Activated CD8-positive, alpha-beta memory T cell treated with anti-CD3 and anti-CD28 coated beads, Interleukin-2, amount 50 U/mL, for 1 hour (primary cell): ENCODE data around the gene AMPD3.

ENCODE experiments used
- DNase-seq: peaks from one replicate; pipeline ENCODE4 v3.0.0-alpha.2; 2020; ENCODE audit errors: extremely low read depth

AMPD3 gene

DNA sequence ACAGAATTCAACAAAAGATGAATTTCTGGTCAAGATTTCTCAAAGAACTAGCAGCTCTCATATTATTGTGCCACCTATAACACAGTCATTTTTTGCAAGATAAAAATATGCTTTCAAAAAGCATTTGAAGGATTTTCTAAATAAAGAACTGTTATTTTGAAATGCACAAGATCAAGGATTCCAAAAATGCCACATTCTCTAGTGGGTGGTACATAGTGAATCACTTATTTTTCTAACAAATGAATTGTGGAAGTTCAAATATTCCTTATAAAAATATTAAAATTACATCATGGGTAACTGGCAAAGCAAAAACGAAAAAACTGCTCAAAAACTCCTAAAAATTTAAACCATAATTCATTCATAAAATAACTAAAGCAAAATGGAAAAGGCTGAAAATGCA is 83.9 kb downstream of the AMPD3 start:
- no peak for DNase-seq

DNA sequence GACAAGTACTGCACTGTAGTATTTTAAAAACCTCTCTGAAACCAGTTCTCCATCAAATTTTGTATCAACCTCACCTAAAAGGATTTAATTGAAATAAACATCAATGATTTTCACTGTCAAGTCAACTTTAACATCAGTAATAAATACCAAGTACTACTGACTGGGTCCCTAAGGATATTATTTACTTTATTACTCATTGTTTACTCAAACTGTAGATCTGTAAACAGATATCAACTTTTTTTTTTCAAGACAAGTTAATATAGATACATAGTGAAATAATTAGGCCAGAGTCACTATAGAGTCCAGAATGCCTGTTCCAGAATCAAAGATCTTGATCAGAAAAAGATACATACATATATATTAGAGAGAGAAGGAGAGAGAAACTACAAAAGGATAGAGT is 84.3 kb downstream of the AMPD3 start:
- no peak for DNase-seq

DNA sequence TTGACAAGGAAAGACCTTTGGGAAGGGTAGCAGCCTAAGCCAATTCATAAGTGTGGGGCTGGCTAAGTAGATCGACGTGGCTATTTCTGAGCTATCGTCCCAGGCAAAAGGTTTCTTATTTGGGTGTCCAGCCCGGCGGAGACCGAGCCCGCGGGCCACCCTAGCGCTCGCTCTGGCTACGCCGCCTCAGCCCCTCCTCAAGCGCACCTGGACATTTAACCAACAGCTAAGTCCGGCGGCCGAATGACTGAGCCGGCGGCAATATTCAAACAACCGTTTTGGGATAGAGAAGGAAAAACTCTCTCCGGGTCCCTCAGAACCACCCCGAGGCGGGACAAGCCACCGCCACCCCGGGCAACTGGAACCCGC is 85.5 kb downstream of the AMPD3 start:
- no peak for DNase-seq

DNA sequence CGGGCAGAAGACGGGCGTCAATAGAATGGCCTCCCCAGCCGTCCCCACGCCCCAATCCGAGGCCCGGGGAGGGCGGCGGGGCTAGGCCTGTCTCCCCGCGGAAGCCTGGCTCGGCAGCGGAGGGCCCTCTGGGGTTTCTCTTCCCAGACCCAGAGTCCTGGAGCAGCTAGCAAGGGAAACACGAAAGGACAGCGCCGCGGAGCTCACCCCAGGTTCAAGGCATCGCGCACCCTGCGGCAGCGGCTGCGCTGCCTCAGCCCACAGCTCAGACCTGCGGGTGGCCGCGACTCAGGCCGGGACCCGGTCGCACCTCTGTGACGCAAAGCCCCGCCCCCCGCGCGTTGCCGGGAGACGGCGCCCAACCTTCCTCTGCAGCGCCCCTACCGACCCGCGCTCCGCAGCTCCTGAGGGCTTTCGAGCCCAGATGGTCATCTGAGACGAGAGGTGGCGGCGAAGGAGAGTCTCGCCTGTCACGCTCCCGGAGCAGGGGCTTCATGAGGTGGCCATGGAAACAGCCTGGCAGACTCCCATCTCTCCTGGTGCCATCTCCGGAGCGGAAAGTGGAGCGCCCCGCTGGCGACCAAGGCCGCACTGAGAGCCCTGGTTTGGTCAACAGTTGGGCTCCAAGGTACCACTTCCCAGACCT is 86.0 kb downstream of the AMPD3 start, which contains the start of gene RNF141:
TSS of gene RNF141 (minus strand) at position 273 of the 646 bp plus-strand sequence. CDS start 7,029 bp downstream, outside the sequence.
- DNase-seq: peak; percentile 75

DNA sequence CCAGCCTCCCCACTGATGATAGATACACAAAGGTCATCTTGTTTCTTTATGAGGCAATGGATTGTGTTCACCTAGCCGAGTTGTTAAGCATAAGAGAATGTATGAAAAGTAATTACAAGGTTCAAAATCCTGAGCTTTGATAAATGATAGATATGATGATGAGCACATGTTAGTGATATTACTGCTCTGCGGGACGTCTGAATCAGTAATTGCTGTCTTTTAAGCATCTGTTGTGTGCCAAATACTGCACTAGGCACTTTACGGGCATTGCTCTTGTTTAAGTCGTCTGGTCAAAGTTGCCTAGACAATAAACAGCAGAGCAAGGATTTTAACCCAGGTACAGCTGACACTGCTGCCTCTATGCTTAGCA is 86.5 kb downstream of the AMPD3 start:
- DNase-seq: no peak

DNA sequence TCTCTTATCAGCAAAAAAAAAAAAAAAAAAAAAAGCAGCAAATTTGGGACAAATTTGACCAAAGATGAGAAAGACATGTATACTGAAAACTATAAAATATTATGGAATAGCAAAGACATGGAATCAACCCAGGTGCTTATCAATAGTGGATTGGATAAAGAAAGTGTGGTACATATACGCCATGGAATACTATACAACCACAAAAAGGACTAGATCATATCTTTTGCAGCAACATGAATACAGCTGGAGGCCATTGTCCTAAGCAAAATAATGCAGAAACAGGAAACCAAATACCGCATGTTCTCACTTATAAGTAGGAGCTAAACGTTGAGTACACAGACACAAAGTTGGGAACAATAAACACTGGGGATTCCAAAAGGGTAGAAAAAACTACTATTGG is 87.7 kb downstream of the AMPD3 start:
- no peak for DNase-seq

DNA sequence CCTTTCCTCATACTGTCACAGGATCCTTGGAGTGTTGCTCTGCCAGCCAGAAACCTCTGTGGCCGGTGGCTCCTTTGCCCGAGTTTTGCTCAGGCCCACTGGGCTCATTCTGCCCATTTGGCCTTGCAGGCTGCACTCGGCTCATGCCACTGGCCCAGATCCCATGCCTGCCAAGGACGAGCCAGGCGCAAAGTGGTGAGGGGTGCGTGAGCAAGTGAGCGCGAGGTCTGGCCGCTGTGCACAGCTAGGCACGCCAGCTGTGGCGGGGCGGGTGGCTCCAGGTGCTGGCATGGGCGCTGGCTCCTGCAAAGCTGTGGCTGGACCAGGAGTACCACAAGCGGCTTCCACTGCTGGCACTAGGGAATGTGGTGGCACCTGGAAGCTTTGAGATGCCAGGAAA is 88.7 kb downstream of the AMPD3 start:
- DNase-seq: no peak

DNA sequence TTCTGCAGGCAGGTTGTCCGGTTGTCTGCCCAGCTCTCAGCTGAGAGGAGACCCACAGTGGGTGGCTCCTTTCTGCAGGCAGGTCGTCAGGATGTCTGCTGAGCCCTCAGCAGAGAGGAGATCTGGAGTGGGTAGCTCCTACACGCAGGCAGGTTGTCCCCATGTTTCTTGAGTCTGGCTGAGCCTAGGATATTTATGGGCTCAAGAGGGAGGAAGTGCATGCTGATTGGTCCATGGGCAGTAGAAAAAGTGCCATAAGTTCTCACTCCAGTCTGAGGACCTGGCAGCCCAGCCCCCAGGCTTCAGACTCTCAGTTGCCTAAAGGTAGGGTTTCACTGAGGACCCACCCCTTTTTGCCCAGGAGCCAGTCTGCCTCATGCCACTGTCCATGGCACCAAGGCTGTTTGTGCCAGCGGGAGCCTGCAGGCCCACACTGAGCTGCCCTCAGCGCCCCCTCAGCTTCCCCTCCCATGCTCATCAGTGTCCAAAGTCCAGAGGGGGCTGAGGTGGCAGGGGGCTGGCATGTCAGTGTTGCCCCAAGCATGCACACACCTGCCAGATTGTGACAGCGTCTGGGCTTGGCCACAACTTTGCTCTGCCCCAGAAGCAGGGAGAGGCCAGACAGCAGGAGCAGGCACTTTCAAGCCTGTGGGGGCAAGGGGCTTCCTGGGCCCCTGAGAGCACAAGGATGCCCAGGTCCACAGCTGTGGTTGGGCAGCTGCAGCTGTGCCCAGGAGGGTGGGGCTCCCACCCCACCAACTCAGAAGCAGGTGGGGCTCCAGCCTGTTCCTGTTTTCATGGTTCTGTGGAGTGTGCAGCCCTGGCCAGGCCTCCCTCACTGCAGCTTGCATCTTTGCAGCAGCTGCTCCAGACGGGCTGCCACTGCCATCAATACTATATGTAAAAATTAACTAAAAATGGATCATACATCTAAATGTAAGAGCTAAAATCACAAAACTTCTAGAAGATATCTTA is 89.7 kb downstream of the AMPD3 start:
- no peak for DNase-seq

DNA sequence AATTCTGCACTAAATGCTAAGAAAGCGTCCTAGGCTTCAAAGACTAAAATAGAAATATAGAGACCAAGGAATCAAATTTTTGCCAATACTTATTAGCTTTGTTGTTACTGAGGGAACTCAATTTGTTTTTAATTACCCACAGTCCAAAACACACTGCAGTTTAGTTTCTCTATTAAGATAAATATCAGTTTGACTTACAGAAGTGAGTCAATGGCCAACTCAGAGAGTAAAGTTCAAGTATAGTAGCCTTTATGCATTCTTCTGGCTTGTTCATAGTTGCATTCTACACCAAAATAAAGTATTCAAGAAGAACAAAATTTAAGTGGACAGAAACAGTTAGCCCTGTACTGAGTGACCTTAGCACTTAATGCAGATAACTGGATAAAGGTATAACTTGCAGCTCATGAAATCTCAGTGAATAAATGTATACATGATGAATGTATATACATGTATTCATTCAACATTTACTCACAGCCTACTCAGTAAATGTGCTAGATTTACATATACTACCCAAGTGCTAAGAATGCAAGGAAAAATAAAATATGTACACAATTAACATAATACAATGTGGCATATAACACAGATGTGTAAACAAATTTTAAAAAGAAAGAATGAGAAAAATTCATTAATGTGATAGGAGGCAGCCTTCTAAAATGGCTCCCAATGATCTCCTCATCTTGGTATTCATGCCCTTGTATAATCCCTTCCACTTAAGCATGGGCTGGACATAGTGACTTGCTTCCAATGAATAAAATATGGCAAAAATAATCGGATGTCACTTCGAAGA is 95.6 kb downstream of the AMPD3 start:
- DNase-seq: no peak

DNA sequence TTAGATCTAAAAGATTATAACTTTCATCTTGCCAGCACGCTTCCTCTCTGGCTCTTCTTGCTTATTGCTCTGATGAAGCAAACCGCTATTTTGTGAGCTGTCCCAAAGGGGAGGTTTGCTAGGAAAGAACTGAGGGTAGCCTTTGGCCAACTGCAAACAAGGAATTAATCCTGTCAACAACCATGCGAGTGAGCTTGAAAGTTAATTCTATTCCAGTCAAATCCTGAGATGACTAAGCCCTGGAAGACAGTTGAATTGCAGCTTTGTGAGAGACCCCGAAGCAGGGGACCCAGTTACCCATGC is 96.2 kb downstream of the AMPD3 start:
- DNase-seq: no peak

DNA sequence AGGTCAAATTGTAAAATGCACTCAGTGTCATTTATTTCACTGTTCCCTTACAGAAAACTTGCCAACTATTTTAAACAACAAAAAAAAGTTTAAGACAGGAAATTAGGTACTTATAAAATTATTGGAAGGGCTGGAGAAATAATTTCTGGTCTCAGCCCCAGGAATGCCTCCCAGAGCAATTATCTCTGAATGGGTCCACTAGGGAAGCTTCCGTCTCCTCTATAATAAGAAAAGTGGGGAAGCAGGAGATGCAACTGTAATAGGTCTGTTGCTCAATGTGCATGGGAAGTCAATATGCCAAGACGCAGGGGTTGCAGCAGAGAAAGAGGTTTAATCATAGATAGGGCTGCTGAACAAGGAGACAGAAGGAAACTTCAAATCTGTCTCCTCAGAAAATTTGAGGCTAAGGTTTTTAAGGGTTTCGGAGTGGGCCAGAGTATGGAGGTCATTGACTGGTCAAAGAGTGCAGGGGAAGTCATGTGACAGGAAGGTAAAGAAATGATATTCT is 96.8 kb downstream of the AMPD3 start:
- no peak for DNase-seq

DNA sequence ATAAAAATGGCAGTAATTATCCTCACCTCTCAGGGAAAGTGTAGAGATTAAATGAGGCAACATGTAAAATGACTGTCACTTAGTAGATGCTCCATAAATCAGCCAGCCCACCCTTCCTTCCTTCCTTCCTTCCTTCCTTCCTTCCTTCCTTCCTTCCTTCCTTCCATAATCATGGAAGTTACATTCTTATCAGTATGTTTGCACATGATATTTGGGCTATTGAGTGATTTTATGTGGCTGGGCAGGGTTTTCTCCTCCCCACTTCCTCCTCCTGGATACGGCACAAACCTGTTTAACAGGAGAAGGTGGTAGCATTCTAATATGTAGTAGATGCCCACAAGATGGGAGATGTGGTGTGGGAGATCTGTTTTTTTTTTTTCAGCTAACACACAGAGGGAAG is 101.5 kb downstream of the AMPD3 start:
- no peak for DNase-seq
